PC-9 (cell line): ENCODE measurements around the gene RFX7. TPM values are rescaled to one million over a fixed set of nuclear protein-coding genes. Genes with fewer than 3 reads are reported as not detected.

ENCODE experiments used
- BruUV-seq: library from RNA; stranded (reverse); fragments of 400-500 nt; replicated peaks from 2 replicates; lab custom pipeline; 2021; lab: Mats Ljungman, UMichigan
- CTCF ChIA-PET: fragments of 300-600 bp; sonication (Branson Sonifier 250); formaldehyde crosslinking; loops from one replicate; lab custom pipeline; 2022; ENCODE audit warnings: antibody characterized with exemption; lab: Charles Lee
- POLR2A ChIA-PET: fragments of 300-600 bp; sonication (Branson Sonifier 250); formaldehyde crosslinking; loops from one replicate; lab custom pipeline; 2022; ENCODE audit warnings: antibody characterized with exemption; ENCODE audit not compliant: unreplicated experiment; lab: Charles Lee
- DNase-seq, 2 experiments: peaks; one replicate each; pipeline versions ENCODE4 v3.0.0 to v3.0.0-alpha.2; 2015 to 2022; ENCODE audit warnings: mixed read lengths in 1 of 2
- H2AFZ ChIP-seq: fragments of 200-600 bp; sonication (generic); 2 replicates; pipeline ENCODE4 v1.8.1; 2017; ENCODE audit warnings: antibody characterized with exemption
- H3F3A ChIP-seq: fragments of 200-600 bp; sonication (generic); 2 replicates; pipeline ENCODE4 v1.8.1; 2017; ENCODE audit warnings: antibody characterized with exemption, mild to moderate bottlenecking, low read depth; ENCODE audit not compliant: insufficient read depth
- H3K27ac ChIP-seq: fragments of 200-600 bp; sonication (generic); 2 replicates; pipeline ENCODE4 v1.6.1; 2016; ENCODE audit warnings: mixed run types
- H3K27me3 ChIP-seq: fragments of 200-600 bp; sonication (generic); 2 replicates; pipeline ENCODE4 v1.6.1; 2016; ENCODE audit warnings: low read depth, mixed run types; ENCODE audit not compliant: insufficient read depth
- H3K36me3 ChIP-seq: fragments of 200-600 bp; sonication (generic); 2 replicates; pipeline ENCODE4 v1.6.1; 2016; ENCODE audit warnings: low read depth, mixed run types
- H3K4me1 ChIP-seq: fragments of 200-600 bp; sonication (generic); replicated peaks from 2 replicates; pipeline ENCODE4 v1.6.1; 2016; ENCODE audit warnings: mixed run types; ENCODE audit not compliant: insufficient read depth
- H3K4me2 ChIP-seq: fragments of 200-600 bp; sonication (generic); 2 replicates; pipeline ENCODE4 v1.6.1; 2017; ENCODE audit warnings: mixed run types
- H3K4me3 ChIP-seq: fragments of 200-600 bp; sonication (generic); 2 replicates; pipeline ENCODE4 v1.6.1; 2016; ENCODE audit warnings: mixed run types
- H3K79me2 ChIP-seq: fragments of 200-600 bp; sonication (generic); 2 replicates; pipeline ENCODE4 v1.6.1; 2017; ENCODE audit warnings: low read depth, mixed run types
- H3K9me2 ChIP-seq: fragments of 200-600 bp; sonication (generic); 2 replicates; pipeline ENCODE4 v1.8.1; 2017; ENCODE audit warnings: mild to moderate bottlenecking; ENCODE audit not compliant: insufficient read depth
- H3K9me3 ChIP-seq: fragments of 200-600 bp; sonication (generic); 2 replicates; pipeline ENCODE4 v1.8.1; 2016; ENCODE audit warnings: low read depth; ENCODE audit not compliant: insufficient read depth
- H4K20me1 ChIP-seq: fragments of 200-600 bp; sonication (generic); 2 replicates; pipeline ENCODE4 v1.8.1; 2017; ENCODE audit not compliant: insufficient read depth
- CTCF ChIP-seq: fragments of 200-600 bp; sonication (generic); conservative IDR thresholded peaks from 2 replicates; pipeline ENCODE4 v1.6.1; 2017; ENCODE audit warnings: mixed run types, antibody characterized with exemption, mild to moderate bottlenecking, moderate library complexity
- EZH2 ChIP-seq: fragments of 200-600 bp; sonication (generic); IDR thresholded peaks from 2 replicates; pipeline ENCODE4 v1.8.0; 2017; ENCODE audit warnings: antibody characterized with exemption, low read depth
- intact Hi-C: fragments of 100-400 bp; cut with micrococcal nuclease; formaldehyde crosslinking; loops from one replicate; pipeline ENCODE4 v1.10.0; 2022; ENCODE audit not compliant: unreplicated experiment
- total RNA-seq: library from RNA; stranded (reverse); gene quantifications from 2 replicates; pipeline ENCODE4 v1.2.3, GENCODE V29; 2021

Gene RFX7
- total RNA-seq, 1 experiment from 2014 or later, result 24.6 TPM

DNA sequence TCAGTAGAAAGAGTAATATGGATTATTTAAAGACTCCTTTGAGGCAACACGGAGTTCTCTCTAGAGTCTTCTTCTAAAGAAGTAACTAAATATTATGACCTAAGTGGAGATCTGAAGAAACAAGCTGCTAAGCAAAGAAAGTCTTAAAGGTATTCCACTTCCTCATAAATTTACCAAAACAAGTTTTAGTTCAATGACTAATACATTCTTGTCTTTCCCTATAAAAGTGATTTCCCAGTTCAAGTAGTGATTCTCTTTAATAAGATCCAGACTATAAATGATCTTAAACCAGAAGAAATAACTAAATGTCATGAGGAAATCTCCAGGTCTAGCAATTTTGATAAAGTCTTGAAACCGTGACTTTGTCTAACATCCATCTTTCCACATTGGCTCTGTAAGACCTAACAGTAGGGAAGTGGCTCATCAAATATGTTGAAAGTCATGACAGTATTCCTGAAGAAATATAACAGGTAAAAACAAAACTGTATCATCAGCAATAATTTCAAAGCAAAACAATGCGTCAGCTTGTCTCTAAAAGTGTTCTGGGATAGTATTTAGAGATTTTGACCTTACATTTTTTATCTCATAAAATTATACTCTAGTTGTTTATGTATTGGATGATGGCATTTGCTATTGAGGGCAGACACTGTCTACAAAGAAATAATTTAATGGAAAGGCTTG lies 198.5 kb downstream of the RFX7 start:
- H3K79me2 ChIP-seq, result no peaks in the 10 kb centered on the region
- no peak overlapping the region for H3K4me3 ChIP-seq
- no peaks in the 10 kb centered on the region for H3K27me3 ChIP-seq
- peak in 1 of 2 experiments; percentile 63 for DNase-seq
- CTCF ChIA-PET, result no interaction called here
- H3K36me3 ChIP-seq, result no peaks in the 10 kb centered on the region; the same call in 1 of the 2 replicates
- H4K20me1 ChIP-seq, result no peaks in the 10 kb centered on the region
- POLR2A ChIA-PET, result no interaction called here
- H3K9me2 ChIP-seq, result no peaks in the 10 kb centered on the region
- no peaks in the 10 kb centered on the region for H3K9me3 ChIP-seq
- H2AFZ ChIP-seq, result no peak overlapping the region
- peaks cover 35% of the 10 kb centered on the region for H3K4me1 ChIP-seq
- TF ChIP-seq CTCF, result no peak
- TF ChIP-seq EZH2, result no peak
- peaks cover 9% of the 10 kb centered on the region for H3F3A ChIP-seq
- BruUV-seq, result no TSS peak
- H3K27ac ChIP-seq, result no peak overlapping the region
- intact Hi-C loops, result loop anchor here (10.0 kb wide), 1 partner anchor 200 kb away; the partner anchor contains the start of gene RFX7
- no peak overlapping the region for H3K4me2 ChIP-seq

DNA sequence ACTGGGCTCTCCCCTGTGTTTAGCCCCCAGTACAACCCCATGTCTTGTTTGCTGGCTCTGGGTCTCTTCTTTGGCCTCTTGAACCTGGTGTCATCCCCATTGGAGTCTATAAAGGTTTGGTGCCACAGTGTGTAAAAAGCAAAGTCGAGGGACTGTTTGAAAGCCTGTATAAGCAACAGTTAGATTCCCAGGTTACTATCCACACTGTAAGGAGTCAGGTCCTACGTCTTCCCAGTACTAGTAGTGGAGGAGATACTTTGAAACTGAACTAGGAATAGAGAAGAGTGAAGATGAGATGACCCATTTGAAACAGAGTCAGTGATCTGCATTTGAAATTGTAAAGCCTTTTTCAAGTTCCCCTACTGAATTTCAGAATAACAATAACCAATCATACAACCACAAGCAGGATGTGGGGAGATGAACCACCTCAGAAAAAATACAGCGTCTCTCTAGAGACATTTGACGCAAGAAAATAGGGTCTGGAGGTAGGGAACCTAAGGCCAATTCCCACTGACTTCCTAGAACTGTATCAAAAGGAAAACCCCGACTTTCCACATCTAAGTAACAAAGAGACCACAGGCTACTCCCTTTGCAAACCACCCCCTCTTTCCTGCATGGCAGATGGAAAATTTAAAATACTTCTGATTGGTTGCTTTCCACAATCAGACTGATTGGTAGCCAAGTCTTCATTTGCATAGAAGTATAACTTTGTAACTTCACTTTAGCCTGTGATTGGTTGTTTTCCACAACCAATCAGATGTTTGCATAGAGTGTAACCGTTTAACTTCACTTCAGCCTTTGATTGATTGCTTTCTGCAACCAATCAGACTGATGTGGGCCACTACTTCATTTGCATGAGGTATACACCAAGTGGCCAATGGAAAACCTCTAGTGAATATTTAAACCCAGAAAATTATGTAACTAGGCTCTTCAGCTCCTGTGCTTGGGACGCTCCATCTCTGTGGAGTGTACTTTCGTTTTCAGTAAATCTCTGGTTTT lies 200.4 kb downstream of the RFX7 start:
- Histone ChIP-seq H3K4me3 (no peak overlapping the region), H3K4me1 (peaks cover 54% of the 10 kb centered on the region), H3K9me2 (no peaks in the 10 kb centered on the region), H3K36me3 (no peaks in the 10 kb centered on the region; the same call in 1 of the 2 replicates), H2AFZ (no peak overlapping the region), H3K27ac (no peak overlapping the region), H3K9me3 (no peaks in the 10 kb centered on the region), H4K20me1 (no peaks in the 10 kb centered on the region), H3F3A (peaks cover 22% of the 10 kb centered on the region), H3K4me2 (no peak overlapping the region), H3K79me2 (no peaks in the 10 kb centered on the region), H3K27me3 (no peaks in the 10 kb centered on the region)
- TF ChIP-seq EZH2 (no peak), CTCF (no peak)
- no peak for DNase-seq
- intact Hi-C loops, result loop anchor here (5.0 to 10.0 kb wide), 2 partner anchors 126 to 202 kb away; partner anchors contain the start of gene RFX7
- ChIA-PET CTCF (interaction anchor here (0.7 kb wide), 1 partner anchor 23 kb away, joined by 3 read pairs; no protein-coding TSS in a partner anchor), POLR2A (interaction anchor here (0.5 to 1.0 kb wide), 2 partner anchors 17 to 143 kb away, joined by 3 to 6 read pairs; no protein-coding TSS in a partner anchor)
- BruUV-seq, result no TSS peak

DNA sequence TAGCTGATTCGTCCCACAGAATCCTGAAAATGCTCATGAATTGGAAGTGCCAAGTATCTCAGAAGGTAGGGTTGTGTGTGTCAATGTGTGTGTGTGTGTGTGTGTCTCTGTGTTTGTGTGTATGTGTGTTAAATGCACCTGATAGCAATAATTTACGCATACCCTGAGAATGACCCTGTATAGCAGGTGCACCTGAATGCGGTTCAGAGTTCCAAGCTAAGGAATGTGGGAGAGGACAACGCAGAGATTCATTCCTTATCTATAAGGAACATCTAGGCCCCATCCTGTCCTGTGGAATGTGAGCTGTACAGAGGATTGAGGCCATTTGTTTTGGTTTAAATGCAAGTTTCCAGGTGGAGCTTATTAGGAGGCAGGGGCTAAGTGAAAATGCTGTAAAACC lies 201.2 kb downstream of the RFX7 start:
- no peak for TF ChIP-seq CTCF
- no peak for TF ChIP-seq EZH2
- peaks cover 22% of the 10 kb centered on the region for H3F3A ChIP-seq
- H3K4me3 ChIP-seq, result no peak overlapping the region
- peaks cover 57% of the 10 kb centered on the region for H3K4me1 ChIP-seq
- peak in 1 of 2 experiments; percentile 20 for DNase-seq
- H4K20me1 ChIP-seq, result no peaks in the 10 kb centered on the region
- ChIA-PET CTCF (interaction anchor here (0.7 kb wide), 2 partner anchors 22 to 203 kb away, joined by 3 read pairs; no protein-coding TSS in a partner anchor), POLR2A (interaction anchor here (0.5 to 1.0 kb wide), 3 partner anchors 18 to 1664 kb away, joined by 3 to 6 read pairs (median 5); partner anchors contain the start of gene POLR2M)
- intact Hi-C loops, result loop anchor here (5.0 to 10.0 kb wide), 2 partner anchors 125 to 202 kb away; partner anchors contain the start of gene RFX7
- H2AFZ ChIP-seq, result no peak overlapping the region
- no peaks in the 10 kb centered on the region for H3K9me3 ChIP-seq
- no peaks in the 10 kb centered on the region for H3K27me3 ChIP-seq
- no peaks in the 10 kb centered on the region; the same call in 1 of the 2 replicates for H3K36me3 ChIP-seq
- BruUV-seq, result no TSS peak
- H3K4me2 ChIP-seq, result 0 out of 2 replicates have a peak overlapping the region, but pooled peaks have one; percentile 4
- H3K9me2 ChIP-seq, result no peaks in the 10 kb centered on the region
- H3K79me2 ChIP-seq, result no peaks in the 10 kb centered on the region
- no peak overlapping the region for H3K27ac ChIP-seq
